SK-N-SH (cell line): ENCODE results near the gene HIBADH. TPM values are rescaled to one million over a fixed set of nuclear protein-coding genes. Genes with fewer than 3 reads are reported as not detected.

ENCODE experiments used
- CTCF ChIA-PET: fragments of 300-600, 350-600 bp; formaldehyde crosslinking; extraction: SDS; loops from one replicate; lab custom pipeline; 2021; lab: Yijun Ruan, JAX
- POLR2A ChIA-PET: fragments of 350-600 bp; sonication (Branson Sonifier 250); formaldehyde crosslinking; extraction: SDS; loops from one replicate; lab custom pipeline; 2020; ENCODE audit warnings: antibody characterized with exemption, inconsistent platforms; lab: Yijun Ruan, JAX
- DNase-seq: peaks from one replicate; pipeline ENCODE4 v3.0.0; 2012
- H2AFZ ChIP-seq: fragments of 200-600 bp; sonication (generic); 2 replicates; pipeline ENCODE4 v1.8.1; 2016; ENCODE audit warnings: antibody characterized with exemption, mild to moderate bottlenecking, low read depth
- H3F3A ChIP-seq: fragments of 200-600 bp; sonication (generic); replicated peaks from 2 replicates; pipeline ENCODE3; 2016; ENCODE audit warnings: antibody characterized with exemption, mild to moderate bottlenecking; ENCODE audit not compliant: insufficient read depth
- H3K27ac ChIP-seq, 2 experiments: fragments of 200-500 bp in 1 of 2; fragments of 200-600 bp in 1 of 2; sonication (Bioruptor generic) in 1 of 2; sonication (generic), shearing (Covaris generic) in 1 of 2; 2 replicates each; pipeline versions ENCODE4 v1.5.1 to v1.6.1; 2014 to 2016; ENCODE audit warnings: low read depth in 2 of 2, inconsistent platforms in 1 of 2, low read length in 1 of 2, mild to moderate bottlenecking in 1 of 2, mixed read lengths in 1 of 2
- H3K27me3 ChIP-seq: fragments of 200-600 bp; sonication (generic), shearing (Covaris generic); 2 replicates; pipeline ENCODE4 v1.6.1; 2016; ENCODE audit warnings: mixed run types; ENCODE audit not compliant: insufficient read depth
- H3K36me3 ChIP-seq, 2 experiments: fragments of 200-500 bp in 1 of 2; fragments of 200-600 bp in 1 of 2; sonication (Bioruptor generic) in 1 of 2; sonication (generic) in 1 of 2; replicated peaks in 1 of 2; 2 replicates each; pipeline versions ENCODE3 to v1.5.1; 2014 to 2016; ENCODE audit warnings: low read length in 1 of 2, mild to moderate bottlenecking in 1 of 2; ENCODE audit not compliant: insufficient read depth in 2 of 2, control insufficient read depth in 1 of 2
- H3K4me1 ChIP-seq, 2 experiments: fragments of 200-500 bp in 1 of 2; fragments of 200-600 bp in 1 of 2; sonication (Bioruptor generic) in 1 of 2; sonication (generic), shearing (Covaris generic) in 1 of 2; 2 replicates each; pipeline versions ENCODE4 v1.5.1 to v1.6.1; 2014 to 2016; ENCODE audit warnings: low read depth in 1 of 2, low read length in 1 of 2, mixed run types in 1 of 2; ENCODE audit not compliant: insufficient read depth in 2 of 2, control insufficient read depth in 1 of 2
- H3K4me2 ChIP-seq: fragments of 200-600 bp; sonication (generic), shearing (Covaris generic); 2 replicates; pipeline ENCODE4 v1.6.1; 2017; ENCODE audit warnings: mixed run types
- H3K4me3 ChIP-seq, 2 experiments: fragments of 200-500 bp in 1 of 2; fragments of 200-600 bp in 1 of 2; sonication (Bioruptor generic) in 1 of 2; sonication (generic), shearing (Covaris generic) in 1 of 2; 2 replicates each; pipeline versions ENCODE4 v1.5.1 to v1.8.1; 2014 to 2016; ENCODE audit warnings: low read depth in 2 of 2, inconsistent platforms in 1 of 2, low read length in 1 of 2, mild to moderate bottlenecking in 1 of 2, mixed read lengths in 1 of 2, moderate library complexity in 1 of 2
- H3K79me2 ChIP-seq: fragments of 200-600 bp; sonication (generic); 2 replicates; pipeline ENCODE4 v1.8.1; 2017; ENCODE audit warnings: mild to moderate bottlenecking; ENCODE audit not compliant: insufficient read depth
- H3K9ac ChIP-seq: fragments of 200-600 bp; sonication (generic); 2 replicates; pipeline ENCODE4 v1.6.1; 2017; ENCODE audit warnings: mixed run types
- H3K9me2 ChIP-seq: fragments of 200-600 bp; sonication (generic); 2 replicates; pipeline ENCODE4 v1.6.1; 2017; ENCODE audit warnings: mixed run types
- H3K9me3 ChIP-seq: fragments of 200-600 bp; sonication (generic); 2 replicates; pipeline ENCODE4 v1.6.1; 2017; ENCODE audit warnings: mixed run types, mild to moderate bottlenecking, moderate library complexity
- H4K20me1 ChIP-seq: fragments of 200-600 bp; sonication (generic); 2 replicates; pipeline ENCODE4 v1.6.1; 2017; ENCODE audit warnings: mild to moderate bottlenecking, mixed run types; ENCODE audit not compliant: insufficient read depth
- CHD2 ChIP-seq: fragments of 150-350 bp; IDR thresholded peaks from 2 replicates; pipeline ENCODE4 v1.6.1; 2018; ENCODE audit warnings: low read length; ENCODE audit not compliant: partially characterized antibody
- EP300 ChIP-seq, 2 experiments: IDR thresholded peaks; 2 replicates each; pipeline versions ENCODE4 v1.4.0 to v1.6.1; 2012; ENCODE audit warnings: borderline replicate concordance in 1 of 2, low read depth in 1 of 2, low read length in 1 of 2
- FOSL2 ChIP-seq: IDR thresholded peaks from 2 replicates; pipeline ENCODE4 v1.4.0; 2012; ENCODE audit warnings: low read depth, mild to moderate bottlenecking, moderate library complexity, borderline replicate concordance
- FOXJ3 ChIP-seq: sonication (generic); formaldehyde crosslinking; IDR thresholded peaks from 2 replicates; pipeline ENCODE4 v1.5.1; 2020; ENCODE audit warnings: mild to moderate bottlenecking, missing genetic modification reagents
- FOXM1 ChIP-seq: IDR thresholded peaks from 2 replicates; pipeline ENCODE4 v1.4.0; 2012; ENCODE audit warnings: low read depth, mild to moderate bottlenecking
- GABPA ChIP-seq: IDR thresholded peaks from 2 replicates; pipeline ENCODE4 v1.4.0; 2012; ENCODE audit warnings: low read depth, mild to moderate bottlenecking
- MXI1 ChIP-seq: IDR thresholded peaks from 2 replicates; pipeline ENCODE4 v1.6.1; 2012; ENCODE audit warnings: mild to moderate bottlenecking, low read depth, low read length, improper control_type of control experiment
- RAD21 ChIP-seq: IDR thresholded peaks from 2 replicates; pipeline ENCODE4 v1.6.1; 2012; ENCODE audit warnings: mild to moderate bottlenecking, low read length
- RCOR1 ChIP-seq: fragments of 150-350 bp; IDR thresholded peaks from 2 replicates; pipeline ENCODE4 v1.6.1; 2017; ENCODE audit warnings: antibody characterized with exemption, low read length
- RFX5 ChIP-seq: IDR thresholded peaks from 2 replicates; pipeline ENCODE4 v1.6.1; 2012; ENCODE audit warnings: mild to moderate bottlenecking, improper control_type of control experiment, low read length
- SIN3A ChIP-seq: IDR thresholded peaks from 2 replicates; pipeline ENCODE4 v1.6.1; 2012; ENCODE audit warnings: low read depth, mild to moderate bottlenecking, low read length, moderate library complexity, borderline replicate concordance
- TAF1 ChIP-seq: IDR thresholded peaks from 2 replicates; pipeline ENCODE4 v1.6.1; 2012; ENCODE audit warnings: low read depth, mild to moderate bottlenecking, low read length, moderate library complexity, borderline replicate concordance
- TCF12 ChIP-seq: IDR thresholded peaks from 2 replicates; pipeline ENCODE4 v1.4.0; 2012
- YY1 ChIP-seq: IDR thresholded peaks from 2 replicates; pipeline ENCODE4 v1.4.0; 2012; ENCODE audit warnings: low read depth, mild to moderate bottlenecking
- WGBS: methylation state at CpG from one replicate; pipeline ENCODE4 v1.1.6; 2017; ENCODE audit warnings: low lambda C conversion rate; 5-methylcytosine and 5-hydroxymethylcytosine counted together
- polyA plus RNA-seq, 3 experiments: library from polyadenylated mRNA; depleted of rRNA; stranded (reverse); fragments of >200 nt; gene quantifications; 2 replicates each; pipeline ENCODE4 v1.2.3, GENCODE V29; 2012
- TF ChIP-seq, protein P1 (sequence below): fragments of 200-600 bp; sonication (generic); IDR thresholded peaks from 2 replicates; pipeline ENCODE4 v1.6.1; 2017; ENCODE audit warnings: antibody characterized with exemption, mild to moderate bottlenecking, moderate library complexity
- TF ChIP-seq, protein P2 (sequence below): fragments of 150-350 bp; IDR thresholded peaks from 2 replicates; pipeline ENCODE4 v1.6.1; 2017; ENCODE audit warnings: antibody characterized with exemption, low read length, low read depth, borderline replicate concordance
- TF ChIP-seq, protein P3 (sequence below): IDR thresholded peaks from 2 replicates; pipeline ENCODE4; 2012
- TF ChIP-seq, protein P4 (sequence below): IDR thresholded peaks from 2 replicates; pipeline ENCODE4 v1.4.0; 2012; ENCODE audit warnings: low read depth

HIBADH gene
- polyA plus RNA-seq, 1 of the 3 experiments (the other 2 are of a cell fraction), result 71.8 TPM

DNA sequence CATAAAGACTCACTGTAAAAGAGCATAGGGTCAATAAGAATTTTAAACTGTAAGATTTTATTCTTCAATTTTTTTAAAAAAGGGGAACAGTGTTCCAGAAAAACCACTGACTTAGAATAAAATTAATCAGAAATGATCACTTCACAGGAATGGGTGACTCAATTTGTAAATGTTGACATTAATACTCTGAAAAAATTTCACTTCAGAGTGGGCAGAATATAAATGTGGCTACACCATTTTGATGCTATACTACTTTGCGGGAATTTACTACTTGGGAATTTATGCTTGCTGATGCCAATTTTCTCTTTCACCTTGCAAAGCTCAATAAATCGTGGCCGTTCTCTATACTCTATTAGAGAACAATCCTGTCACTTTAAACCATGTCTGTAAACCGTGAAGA lies 126.9 kb downstream of the HIBADH start:
- Histone ChIP-seq H2AFZ (no peak overlapping the region), H4K20me1 (no peaks in the 10 kb centered on the region), H3F3A (no peaks in the 10 kb centered on the region), H3K36me3 (peaks cover 35 to 45% of the 10 kb centered on the region in 2 experiments), H3K4me2 (no peak overlapping the region), H3K27ac (no peak overlapping the region), H3K27me3 (no peaks in the 10 kb centered on the region), H3K9me2 (no peaks in the 10 kb centered on the region), H3K79me2 (no peaks in the 10 kb centered on the region; the same call in 1 of the 2 replicates), H3K9me3 (no peaks in the 10 kb centered on the region), H3K9ac (no peak overlapping the region), H3K4me1 (peaks cover 0 to 8% of the 10 kb centered on the region in 2 experiments; a peak in 1 of 4 replicates), H3K4me3 (no peak overlapping the region)
- ChIA-PET POLR2A (no interaction called here), CTCF (no interaction called here)
- TF ChIP-seq CHD2, result no peak
- no peak for TF ChIP-seq MXI1
- no peak for TF ChIP-seq FOSL2
- TF ChIP-seq TAF1, result no peak
- TF ChIP-seq FOXM1, result no peak
- no peak for TF ChIP-seq GABPA
- no peak for TF ChIP-seq YY1
- TF ChIP-seq, protein P1, sequence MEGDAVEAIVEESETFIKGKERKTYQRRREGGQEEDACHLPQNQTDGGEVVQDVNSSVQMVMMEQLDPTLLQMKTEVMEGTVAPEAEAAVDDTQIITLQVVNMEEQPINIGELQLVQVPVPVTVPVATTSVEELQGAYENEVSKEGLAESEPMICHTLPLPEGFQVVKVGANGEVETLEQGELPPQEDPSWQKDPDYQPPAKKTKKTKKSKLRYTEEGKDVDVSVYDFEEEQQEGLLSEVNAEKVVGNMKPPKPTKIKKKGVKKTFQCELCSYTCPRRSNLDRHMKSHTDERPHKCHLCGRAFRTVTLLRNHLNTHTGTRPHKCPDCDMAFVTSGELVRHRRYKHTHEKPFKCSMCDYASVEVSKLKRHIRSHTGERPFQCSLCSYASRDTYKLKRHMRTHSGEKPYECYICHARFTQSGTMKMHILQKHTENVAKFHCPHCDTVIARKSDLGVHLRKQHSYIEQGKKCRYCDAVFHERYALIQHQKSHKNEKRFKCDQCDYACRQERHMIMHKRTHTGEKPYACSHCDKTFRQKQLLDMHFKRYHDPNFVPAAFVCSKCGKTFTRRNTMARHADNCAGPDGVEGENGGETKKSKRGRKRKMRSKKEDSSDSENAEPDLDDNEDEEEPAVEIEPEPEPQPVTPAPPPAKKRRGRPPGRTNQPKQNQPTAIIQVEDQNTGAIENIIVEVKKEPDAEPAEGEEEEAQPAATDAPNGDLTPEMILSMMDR, result no peak
- TF ChIP-seq SIN3A, result no peak
- TF ChIP-seq, protein P2, sequence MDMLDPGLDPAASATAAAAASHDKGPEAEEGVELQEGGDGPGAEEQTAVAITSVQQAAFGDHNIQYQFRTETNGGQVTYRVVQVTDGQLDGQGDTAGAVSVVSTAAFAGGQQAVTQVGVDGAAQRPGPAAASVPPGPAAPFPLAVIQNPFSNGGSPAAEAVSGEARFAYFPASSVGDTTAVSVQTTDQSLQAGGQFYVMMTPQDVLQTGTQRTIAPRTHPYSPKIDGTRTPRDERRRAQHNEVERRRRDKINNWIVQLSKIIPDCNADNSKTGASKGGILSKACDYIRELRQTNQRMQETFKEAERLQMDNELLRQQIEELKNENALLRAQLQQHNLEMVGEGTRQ, result no peak
- no peak for TF ChIP-seq RAD21
- TF ChIP-seq, protein P3, sequence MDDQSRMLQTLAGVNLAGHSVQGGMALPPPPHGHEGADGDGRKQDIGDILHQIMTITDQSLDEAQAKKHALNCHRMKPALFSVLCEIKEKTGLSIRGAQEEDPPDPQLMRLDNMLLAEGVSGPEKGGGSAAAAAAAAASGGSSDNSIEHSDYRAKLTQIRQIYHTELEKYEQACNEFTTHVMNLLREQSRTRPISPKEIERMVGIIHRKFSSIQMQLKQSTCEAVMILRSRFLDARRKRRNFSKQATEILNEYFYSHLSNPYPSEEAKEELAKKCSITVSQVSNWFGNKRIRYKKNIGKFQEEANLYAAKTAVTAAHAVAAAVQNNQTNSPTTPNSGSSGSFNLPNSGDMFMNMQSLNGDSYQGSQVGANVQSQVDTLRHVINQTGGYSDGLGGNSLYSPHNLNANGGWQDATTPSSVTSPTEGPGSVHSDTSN, result no peak
- TF ChIP-seq RFX5, result no peak
- TF ChIP-seq, protein P4, sequence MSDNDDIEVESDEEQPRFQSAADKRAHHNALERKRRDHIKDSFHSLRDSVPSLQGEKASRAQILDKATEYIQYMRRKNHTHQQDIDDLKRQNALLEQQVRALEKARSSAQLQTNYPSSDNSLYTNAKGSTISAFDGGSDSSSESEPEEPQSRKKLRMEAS, result no peak
- DNase-seq, result no peak
- WGBS, result 95% methylated on average over 4 of the region's 4 CpGs

DNA sequence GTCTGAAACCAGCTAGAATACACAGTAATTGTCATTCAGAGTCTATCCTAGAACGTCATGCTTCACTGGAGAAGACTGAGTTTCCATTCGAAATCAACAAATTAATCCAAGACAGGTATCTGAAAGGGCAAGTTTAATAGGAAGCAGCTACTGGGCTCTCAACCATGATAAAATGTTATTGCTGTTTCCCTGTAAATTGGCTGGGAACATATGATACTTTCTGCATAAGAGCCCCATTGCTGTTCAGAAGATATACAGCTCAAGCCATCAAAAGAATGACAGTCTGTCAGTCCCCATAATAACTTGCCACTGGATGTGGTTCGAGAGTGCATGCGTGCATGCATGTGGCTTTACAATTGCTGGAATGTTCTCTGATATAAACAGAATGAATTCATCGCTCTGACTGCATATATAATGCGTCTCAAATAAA lies 129.0 kb downstream of the HIBADH start:
- Histone ChIP-seq H3K36me3 (peaks cover 39 to 45% of the 10 kb centered on the region in 2 experiments), H4K20me1 (no peaks in the 10 kb centered on the region), H3K27me3 (no peaks in the 10 kb centered on the region), H3K79me2 (no peaks in the 10 kb centered on the region; the same call in 1 of the 2 replicates), H3K4me3 (no peak overlapping the region), H3K9me2 (no peaks in the 10 kb centered on the region), H3F3A (no peaks in the 10 kb centered on the region), H3K9ac (no peak overlapping the region), H3K4me2 (no peak overlapping the region), H2AFZ (no peak overlapping the region), H3K9me3 (no peaks in the 10 kb centered on the region), H3K4me1 (peaks cover 0 to 8% of the 10 kb centered on the region in 2 experiments; a peak in 1 of 4 replicates), H3K27ac (no peak overlapping the region)
- no peak for DNase-seq
- no peak for TF ChIP-seq RCOR1
- no peak for TF ChIP-seq FOXJ3 (CRISPR knock-in tag)
- no peak for TF ChIP-seq TCF12
- TF ChIP-seq RAD21, result no peak
- no peak for TF ChIP-seq TAF1
- no peak for TF ChIP-seq EP300 (IDR thresholded peaks at IDR 0.05; ENCODE audit: borderline replicate concordance in 1 of 2, low read depth in 1 of 2, low read length in 1 of 2)
- WGBS, result 91% methylated on average over 6 of the region's 6 CpGs
- ChIA-PET POLR2A (no interaction called here), CTCF (interaction anchor here (1.0 to 1.5 kb wide), 2 partner anchors 20 to 43 kb away, joined by 3 to 4 read pairs; no protein-coding TSS in a partner anchor)
